ENCODE data around the gene ENKUR. TPM values are rescaled to one million over a fixed set of nuclear protein-coding genes. Genes with fewer than 3 reads are reported as not detected.
A peak's percentile ranks its signal among the peaks of the same experiment; 100 is the strongest.

Gene ENKUR
- total RNA-seq, 1 experiment from 2014 or later = 0.32 TPM

- Histone ChIP-seq H2AFZ (ENCODE audit: low read depth, low read length, poor library complexity, severe bottlenecking) (peak overlapping the region; percentile 87), H3K27me3 (ENCODE audit: insufficient read depth, low read length) (no peaks in the 10 kb centered on the region), H3K9me3 (ENCODE audit: control insufficient read depth in 1 of 2, insufficient read depth in 1 of 2, low read depth in 1 of 2, low read length in 2 of 2) (no peaks in the 10 kb centered on the region), H4K20me1 (ENCODE audit: insufficient read depth) (no peaks in the 10 kb centered on the region), H3K9ac (ENCODE audit: low read length) (peak overlapping the region; percentile 54), H3K4me3 (replicated peaks in 1 of 2; ENCODE audit: low read depth in 1 of 2, low read length in 2 of 2) (peak overlapping the region; percentile 20 to 42), H3K27ac (ENCODE audit: low read depth, low read length) (peak overlapping the region; percentile 61), H3K4me1 (ENCODE audit: control insufficient read depth in 1 of 2, insufficient read depth in 2 of 2, low read length in 2 of 2) (peaks cover 31 to 58% of the 10 kb centered on the region in 2 experiments), H3K4me2 (ENCODE audit: low read length) (peak overlapping the region; percentile 81), H3K36me3 (ENCODE audit: control insufficient read depth in 1 of 2, insufficient read depth in 2 of 2, low read length in 2 of 2) (no peaks in the 10 kb centered on the region), H3K9me2 (ENCODE audit: insufficient read depth) (no peaks in the 10 kb centered on the region), H3K79me2 (ENCODE audit: insufficient read depth, low read length) (no peaks in the 10 kb centered on the region)
- DNase-seq (ENCODE audit: low read depth, low spot score) (no peak), ATAC-seq (peak; percentile 1; the same call in 1 of the 2 replicates)
- ChIA-PET CTCF (interaction anchor here (1.4 kb wide), 1 partner anchor 444 kb away, joined by 3 read pairs; no protein-coding TSS in a partner anchor), RAD21 (ENCODE audit: low non-redundant PET in 1 of 2, low total read pairs in 2 of 2, uncharacterized antibody in 2 of 2, unreplicated experiment in 2 of 2) (no interaction called here), POLR2A (interaction anchor here (1.0 kb wide), 1 partner anchor 46 kb away, joined by 3 read pairs; the partner anchor contains the start of gene ENKUR)
- intact Hi-C loops (cut with micrococcal nuclease) = loop anchor here (2.0 to 10.0 kb wide), 3 partner anchors 45 to 237 kb away; partner anchors contain the start of genes ENKUR and THNSL1
- BruUV-seq (replicated peaks) = no TSS peak
- no peak for TF ChIP-seq ZBTB33 (IDR thresholded peaks at IDR 0.05; ENCODE audit: extremely low read depth, insufficient replicate concordance, low read length)
- no peak for TF ChIP-seq MAX (IDR thresholded peaks at IDR 0.05)
- TF ChIP-seq EZH2 (IDR thresholded peaks at IDR 0.05) = no peak
- no peak for TF ChIP-seq ZNF274 (IDR thresholded peaks at IDR 0.05; ENCODE audit: low read depth, low read length)
- TF ChIP-seq EZH2phosphoT487 (IDR thresholded peaks at IDR 0.05; ENCODE audit: borderline replicate concordance) = no peak
- TF ChIP-seq CTCF (IDR thresholded peaks at IDR 0.05 in 2 of 3, conservative IDR thresholded peaks at IDR 0.05 in 1 of 3; ENCODE audit: borderline replicate concordance in 1 of 3, insufficient read depth in 1 of 3, low read depth in 2 of 3, low read length in 2 of 3) = no peak
- no peak for TF ChIP-seq ATF3 (IDR thresholded peaks at IDR 0.05)
- TF ChIP-seq ELF1 (IDR thresholded peaks at IDR 0.05; ENCODE audit: borderline replicate concordance, low read depth) = no peak
- no peak for TF ChIP-seq EGR1 (IDR thresholded peaks at IDR 0.05; ENCODE audit: low read depth)
- TF ChIP-seq TCF7L2 (IDR thresholded peaks at IDR 0.05; ENCODE audit: borderline replicate concordance, extremely low read depth, insufficient read depth, insufficient read length) = no peak
- no peak for TF ChIP-seq YY1 (IDR thresholded peaks at IDR 0.05; ENCODE audit: extremely low read depth, insufficient replicate concordance, low read depth, low read length)
- no peak for TF ChIP-seq JUND (IDR thresholded peaks at IDR 0.05)
- no peak for TF ChIP-seq FOSL1 (IDR thresholded peaks at IDR 0.05; ENCODE audit: low read depth)
- no peak for TF ChIP-seq ZFX (IDR thresholded peaks at IDR 0.05)
- TF ChIP-seq SIN3A (IDR thresholded peaks at IDR 0.05; ENCODE audit: low read depth) = no peak
- TF ChIP-seq POLR2A (IDR thresholded peaks at IDR 0.05; ENCODE audit: borderline replicate concordance, extremely low read depth, insufficient read depth, insufficient read length) = no peak
- no peak for TF ChIP-seq REST (IDR thresholded peaks at IDR 0.05; ENCODE audit: low read depth)
- TF ChIP-seq SP1 (IDR thresholded peaks at IDR 0.05; ENCODE audit: low read depth) = no peak
Measured at GRCh38 chr10:25061711-25062449, 45.9 kb upstream of the ENKUR start.

Data from HCT116 (cell line).